MM.1S (cell line): ENCODE data around the gene GAPDH.

Experiments
- DNase-seq: peaks from one replicate; pipeline ENCODE4 v3.0.0-alpha.2; 2015
- H2AFZ ChIP-seq: fragments of 300-600 bp; sonication (generic); 2 replicates; pipeline ENCODE4 v1.6.0; 2016; ENCODE audit warnings: antibody characterized with exemption, low read length
- H3F3A ChIP-seq: fragments of 300-600 bp; sonication (generic); 2 replicates; pipeline ENCODE4 v1.6.1; 2016; ENCODE audit warnings: mild to moderate bottlenecking, antibody characterized with exemption, low read length, moderate library complexity, mixed read lengths; ENCODE audit not compliant: insufficient read depth
- H3K27ac ChIP-seq: fragments of 300-600 bp; sonication (generic); 2 replicates; pipeline ENCODE4 v1.5.1; 2016; ENCODE audit warnings: mild to moderate bottlenecking, low read length
- H3K27me3 ChIP-seq: fragments of 300-600 bp; sonication (generic); replicated peaks from 2 replicates; pipeline ENCODE4 v1.6.0; 2016; ENCODE audit warnings: low read length; ENCODE audit not compliant: insufficient read depth
- H3K36me3 ChIP-seq: fragments of 300-600 bp; sonication (generic); replicated peaks from 2 replicates; pipeline ENCODE4 v1.6.1; 2016; ENCODE audit warnings: mild to moderate bottlenecking, low read length, mixed read lengths; ENCODE audit not compliant: insufficient read depth
- H3K4me1 ChIP-seq: fragments of 300-600 bp; sonication (generic); 2 replicates; pipeline ENCODE4 v1.6.1; 2016; ENCODE audit warnings: low read length, mixed read lengths
- H3K4me2 ChIP-seq: fragments of 300-600 bp; sonication (generic); 2 replicates; pipeline ENCODE4 v1.6.0; 2016; ENCODE audit warnings: low read depth, low read length
- H3K4me3 ChIP-seq: fragments of 300-600 bp; sonication (generic); 2 replicates; pipeline ENCODE4 v1.5.1; 2016; ENCODE audit warnings: low read length, mixed read lengths
- H3K79me2 ChIP-seq: fragments of 300-600 bp; sonication (generic); 2 replicates; pipeline ENCODE4 v1.6.1; 2016; ENCODE audit warnings: mixed run types, low read length, mixed read lengths
- H3K9ac ChIP-seq: fragments of 300-600 bp; sonication (generic); 2 replicates; pipeline ENCODE4 v1.6.1; 2016; ENCODE audit warnings: low read length, mixed read lengths
- H3K9me2 ChIP-seq: fragments of 300-600 bp; sonication (generic); replicated peaks from 2 replicates; pipeline ENCODE4 v1.6.1; 2016; ENCODE audit warnings: mild to moderate bottlenecking, low read length, mixed read lengths; ENCODE audit not compliant: insufficient read depth
- H3K9me3 ChIP-seq: fragments of 300-600 bp; sonication (generic); replicated peaks from 2 replicates; pipeline ENCODE4 v1.6.1; 2016; ENCODE audit warnings: mild to moderate bottlenecking, low read length, mixed read lengths; ENCODE audit not compliant: insufficient read depth
- H4K20me1 ChIP-seq: fragments of 300-600 bp; sonication (generic); 2 replicates; pipeline ENCODE4 v1.6.1; 2016; ENCODE audit warnings: mild to moderate bottlenecking, low read length, moderate library complexity, mixed read lengths; ENCODE audit not compliant: insufficient read depth
- EZH2 ChIP-seq: fragments of 300-600 bp; sonication (generic); optimal IDR thresholded peaks from 2 replicates; pipeline ENCODE3; 2017; ENCODE audit warnings: low read depth, mild to moderate bottlenecking, antibody characterized with exemption, low read length, mixed read lengths
- EZH2phosphoT487 ChIP-seq: fragments of 300-600 bp; sonication (generic); IDR thresholded peaks from 2 replicates; pipeline ENCODE4 v1.6.1; 2018; ENCODE audit warnings: antibody characterized with exemption, low read length
- TF ChIP-seq, protein P1 (sequence below): fragments of 300-600 bp; sonication (generic); IDR thresholded peaks from 2 replicates; pipeline ENCODE4 v1.5.1; 2016; ENCODE audit warnings: antibody characterized with exemption, low read length, mixed read lengths

GAPDH gene

DNA sequence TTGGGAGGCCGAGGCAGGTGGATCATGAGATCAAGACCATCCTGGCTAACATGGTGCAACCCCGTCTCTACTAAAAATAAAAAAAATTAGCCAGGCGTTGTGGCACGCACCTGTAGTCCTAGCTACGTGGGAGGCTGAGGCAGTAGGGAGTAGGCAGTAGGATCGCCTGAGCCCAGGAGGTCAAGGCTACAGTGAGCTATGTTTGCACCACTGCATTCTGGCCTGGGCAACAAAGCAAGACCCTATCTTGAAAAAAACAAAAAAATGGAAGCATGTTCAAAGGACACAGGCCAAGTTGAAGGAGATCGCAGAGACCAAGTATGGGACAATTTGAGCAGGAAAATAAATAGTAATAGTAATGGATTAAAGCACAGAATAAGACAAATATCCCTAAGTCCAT is 26.2 kb upstream of the GAPDH start:
- no peak overlapping the region for H3K27ac ChIP-seq

GRCh38 chr12:6520186-6520585 is 14.1 kb upstream of the GAPDH start:
- H3K4me3 ChIP-seq: no peak overlapping the region
- peaks cover 40% of the 10 kb centered on the region for H3K36me3 ChIP-seq
- H3K9me2 ChIP-seq: no peaks in the 10 kb centered on the region
- H3F3A ChIP-seq: no peaks in the 10 kb centered on the region; the same call in 1 of the 2 replicates
- no peaks in the 10 kb centered on the region for H3K27me3 ChIP-seq
- H3K9me3 ChIP-seq: no peaks in the 10 kb centered on the region
- no peak overlapping the region for H3K4me2 ChIP-seq
- no peaks in the 10 kb centered on the region for H4K20me1 ChIP-seq
- no peak overlapping the region for H2AFZ ChIP-seq
- H3K27ac ChIP-seq: no peak overlapping the region
- no peak for DNase-seq
- no peaks in the 10 kb centered on the region for H3K4me1 ChIP-seq
- H3K79me2 ChIP-seq: peaks cover 10% of the 10 kb centered on the region
- TF ChIP-seq EZH2: no peak
- no peak for TF ChIP-seq EZH2phosphoT487
- TF ChIP-seq, protein P1, sequence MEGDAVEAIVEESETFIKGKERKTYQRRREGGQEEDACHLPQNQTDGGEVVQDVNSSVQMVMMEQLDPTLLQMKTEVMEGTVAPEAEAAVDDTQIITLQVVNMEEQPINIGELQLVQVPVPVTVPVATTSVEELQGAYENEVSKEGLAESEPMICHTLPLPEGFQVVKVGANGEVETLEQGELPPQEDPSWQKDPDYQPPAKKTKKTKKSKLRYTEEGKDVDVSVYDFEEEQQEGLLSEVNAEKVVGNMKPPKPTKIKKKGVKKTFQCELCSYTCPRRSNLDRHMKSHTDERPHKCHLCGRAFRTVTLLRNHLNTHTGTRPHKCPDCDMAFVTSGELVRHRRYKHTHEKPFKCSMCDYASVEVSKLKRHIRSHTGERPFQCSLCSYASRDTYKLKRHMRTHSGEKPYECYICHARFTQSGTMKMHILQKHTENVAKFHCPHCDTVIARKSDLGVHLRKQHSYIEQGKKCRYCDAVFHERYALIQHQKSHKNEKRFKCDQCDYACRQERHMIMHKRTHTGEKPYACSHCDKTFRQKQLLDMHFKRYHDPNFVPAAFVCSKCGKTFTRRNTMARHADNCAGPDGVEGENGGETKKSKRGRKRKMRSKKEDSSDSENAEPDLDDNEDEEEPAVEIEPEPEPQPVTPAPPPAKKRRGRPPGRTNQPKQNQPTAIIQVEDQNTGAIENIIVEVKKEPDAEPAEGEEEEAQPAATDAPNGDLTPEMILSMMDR: no peak
- no peak overlapping the region for H3K9ac ChIP-seq

More for the DNA sequence above, 26.2 kb upstream of the GAPDH start:
- TF ChIP-seq, protein P1: no peak
- TF ChIP-seq EZH2phosphoT487 (no peak), EZH2 (no peak)
- H3K9me2 ChIP-seq: no peaks in the 10 kb centered on the region
- no peaks in the 10 kb centered on the region for H3F3A ChIP-seq
- H2AFZ ChIP-seq: no peak overlapping the region
- no peaks in the 10 kb centered on the region for H3K4me1 ChIP-seq
- H3K36me3 ChIP-seq: peaks cover 16% of the 10 kb centered on the region; the same call in 1 of the 2 replicates
- no peaks in the 10 kb centered on the region for H4K20me1 ChIP-seq
- peaks cover 88% of the 10 kb centered on the region for H3K79me2 ChIP-seq
- H3K9me3 ChIP-seq: no peaks in the 10 kb centered on the region
- no peak overlapping the region for H3K4me2 ChIP-seq
- no peak overlapping the region for H3K9ac ChIP-seq
- H3K27me3 ChIP-seq: no peaks in the 10 kb centered on the region
- H3K4me3 ChIP-seq: no peak overlapping the region
- no peak for DNase-seq

GRCh38 chr12:6522193-6522592 is 12.1 kb upstream of the GAPDH start:
- Histone ChIP-seq H3F3A (peaks cover under 1% of the 10 kb centered on the region; the same call in 1 of the 2 replicates), H3K36me3 (peaks cover 40% of the 10 kb centered on the region), H2AFZ (no peak overlapping the region), H4K20me1 (no peaks in the 10 kb centered on the region), H3K4me1 (no peaks in the 10 kb centered on the region), H3K27ac (no peak overlapping the region), H3K4me2 (no peak overlapping the region), H3K4me3 (no peak overlapping the region), H3K79me2 (peaks cover 13% of the 10 kb centered on the region; the same call in 1 of the 2 replicates), H3K9me2 (no peaks in the 10 kb centered on the region), H3K9me3 (no peaks in the 10 kb centered on the region), H3K9ac (no peak overlapping the region), H3K27me3 (no peaks in the 10 kb centered on the region)
- no peak for DNase-seq
- TF ChIP-seq, protein P1: no peak
- no peak for TF ChIP-seq EZH2phosphoT487
- TF ChIP-seq EZH2: no peak
